SU-DHL-6 (cell line): Measurements from ENCODE around the gene ZNF446.

Experiments used
- EZH2phosphoT487 ChIP-seq: fragments of 200-600 bp; sonication (generic), shearing (Covaris generic); conservative IDR thresholded peaks from 2 replicates; pipeline ENCODE4 v1.6.1; 2018; ENCODE audit warnings: mild to moderate bottlenecking, antibody characterized with exemption, low read length, moderate library complexity, mixed read lengths
- TF ChIP-seq, protein P1 (sequence below): fragments of 200-600 bp; sonication (generic); IDR thresholded peaks from one replicate; pipeline ENCODE4 v1.5.1; 2017; ENCODE audit warnings: antibody characterized with exemption, mild to moderate bottlenecking, low read length, moderate library complexity; ENCODE audit not compliant: insufficient read depth, poor library complexity, severe bottlenecking

GRCh38 chr19:58515259-58515658 lies 39.1 kb downstream of the ZNF446 start:
- no peak for TF ChIP-seq EZH2phosphoT487
- TF ChIP-seq, protein P1, sequence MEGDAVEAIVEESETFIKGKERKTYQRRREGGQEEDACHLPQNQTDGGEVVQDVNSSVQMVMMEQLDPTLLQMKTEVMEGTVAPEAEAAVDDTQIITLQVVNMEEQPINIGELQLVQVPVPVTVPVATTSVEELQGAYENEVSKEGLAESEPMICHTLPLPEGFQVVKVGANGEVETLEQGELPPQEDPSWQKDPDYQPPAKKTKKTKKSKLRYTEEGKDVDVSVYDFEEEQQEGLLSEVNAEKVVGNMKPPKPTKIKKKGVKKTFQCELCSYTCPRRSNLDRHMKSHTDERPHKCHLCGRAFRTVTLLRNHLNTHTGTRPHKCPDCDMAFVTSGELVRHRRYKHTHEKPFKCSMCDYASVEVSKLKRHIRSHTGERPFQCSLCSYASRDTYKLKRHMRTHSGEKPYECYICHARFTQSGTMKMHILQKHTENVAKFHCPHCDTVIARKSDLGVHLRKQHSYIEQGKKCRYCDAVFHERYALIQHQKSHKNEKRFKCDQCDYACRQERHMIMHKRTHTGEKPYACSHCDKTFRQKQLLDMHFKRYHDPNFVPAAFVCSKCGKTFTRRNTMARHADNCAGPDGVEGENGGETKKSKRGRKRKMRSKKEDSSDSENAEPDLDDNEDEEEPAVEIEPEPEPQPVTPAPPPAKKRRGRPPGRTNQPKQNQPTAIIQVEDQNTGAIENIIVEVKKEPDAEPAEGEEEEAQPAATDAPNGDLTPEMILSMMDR = no peak
